CD4-positive, alpha-beta T cell treated with Interleukin-4 for 1 hour (primary cell): ENCODE data around the gene C1QTNF12.

Experiments
- DNase-seq, 2 donors: peaks; one replicate each; pipeline ENCODE4 v3.0.0-alpha.2; 2020 to 2022

Gene C1QTNF12

GRCh38 chr1:1226566-1227362 is 19.8 kb downstream of the C1QTNF12 start:
- no peak for DNase-seq

GRCh38 chr1:1225913-1226312 is 20.6 kb downstream of the C1QTNF12 start:
- DNase-seq, result no peak

- no peak for DNase-seq
Measured at GRCh38 chr1:1225238-1225845, 21.2 kb downstream of the C1QTNF12 start.

- no peak for DNase-seq
Measured at GRCh38 chr1:1223891-1224290, 22.6 kb downstream of the C1QTNF12 start.

GRCh38 chr1:1223321-1223720 is 23.2 kb downstream of the C1QTNF12 start:
- DNase-seq, result no peak

- DNase-seq, result no peak
Measured at GRCh38 chr1:1222575-1223225, 23.8 kb downstream of the C1QTNF12 start.

- no peak for DNase-seq
Measured at GRCh38 chr1:1221887-1222574, 24.5 kb downstream of the C1QTNF12 start.

GRCh38 chr1:1220197-1220596 is 26.3 kb downstream of the C1QTNF12 start:
- DNase-seq, result no peak

GRCh38 chr1:1219341-1219740 is 27.2 kb downstream of the C1QTNF12 start:
- DNase-seq, result peak; percentile 39 to 78

GRCh38 chr1:1218524-1219200 is 27.9 kb downstream of the C1QTNF12 start:
- DNase-seq, result no peak

GRCh38 chr1:1217621-1218523 is 28.6 kb downstream of the C1QTNF12 start:
- peak in 1 of 2 donors; percentile 66 for DNase-seq

- DNase-seq, result peak; percentile 42 to 83
Measured at GRCh38 chr1:1216770-1217620, 29.5 kb downstream of the C1QTNF12 start.

- no peak for DNase-seq
Measured at GRCh38 chr1:1215881-1216605, 30.5 kb downstream of the C1QTNF12 start.

- DNase-seq, result peak in 1 of 2 donors; percentile 56
Measured at GRCh38 chr1:1215080-1215676, 31.3 kb downstream of the C1QTNF12 start.

GRCh38 chr1:1213345-1214265 is 32.9 kb downstream of the C1QTNF12 start, which contains the start of gene TNFRSF4:
Gene TNFRSF4 (minus strand): TSS chr1:1214153. CDS start chr1:1214127, 26 bp downstream.
- DNase-seq, result peak; percentile 42 to 59

GRCh38 chr1:1212780-1213344 is 33.7 kb downstream of the C1QTNF12 start:
- DNase-seq, result peak; percentile 52 to 60

- DNase-seq, result no peak
Measured at GRCh38 chr1:1211541-1212441, 34.7 kb downstream of the C1QTNF12 start.
